Prostate gland (tissue), 2 donors: ENCODE results near the gene LAMA3.

Experiments
- CTCF ChIP-seq, 4 experiments: fragments of 200-600 bp in 2 of 4; fragments of 450-650 bp in 2 of 4; sonication (generic) in 2 of 4; IDR thresholded peaks; 1 replicate in 3 of 4; 2 replicates in 1 of 4; pipeline ENCODE4 v1.5.1; 2016 to 2019; ENCODE audit warnings: antibody characterized with exemption in 4 of 4, mild to moderate bottlenecking in 2 of 4, moderate library complexity in 2 of 4
- POLR2A ChIP-seq: fragments of 450-650 bp; IDR thresholded peaks from one replicate; pipeline ENCODE4 v1.6.1; 2016; ENCODE audit warnings: antibody characterized with exemption, mild to moderate bottlenecking
- POLR2AphosphoS5 ChIP-seq: sonication (generic); formaldehyde crosslinking; IDR thresholded peaks from one replicate; pipeline ENCODE4 v1.6.1; 2017; ENCODE audit warnings: antibody characterized with exemption

GRCh38 chr18:23669202-23669766, 20.0 kb upstream of the LAMA3 start:
- TF ChIP-seq CTCF (IDR thresholded peaks at IDR 0.05) (no peak), POLR2A (no peak), POLR2AphosphoS5 (no peak)
